Kidney epithelial cell (primary cell): ENCODE measurements around the gene EPHA10. TPM values are rescaled to one million over a fixed set of nuclear protein-coding genes. Genes with fewer than 3 reads are reported as not detected.
"Not testable (repeated sequence)": the region's sequence is repeated elsewhere in the genome, so short reads cannot be mapped to it uniquely, and the experiment has no call there.

Source experiments
- DNase-seq: peaks from one replicate; pipeline ENCODE4 v3.0.0-alpha.2; 2010; ENCODE audit warnings: low read depth
- H3K27me3 ChIP-seq: 2 replicates; pipeline ENCODE4 v1.6.0; 2011; ENCODE audit warnings: low read length; ENCODE audit not compliant: control insufficient read depth, insufficient read depth
- H3K36me3 ChIP-seq: 2 replicates; pipeline ENCODE4 v1.5.1; 2011; ENCODE audit warnings: low read length; ENCODE audit not compliant: control insufficient read depth, insufficient read depth
- H3K4me3 ChIP-seq: 2 replicates; pipeline ENCODE4 v1.5.1; 2011; ENCODE audit warnings: low read depth, mild to moderate bottlenecking, control low read depth, low read length
- total RNA-seq: library from RNA; depleted of rRNA; stranded (reverse); fragments of >200 nt; gene quantifications from 2 replicates; pipeline ENCODE4 v1.2.3, GENCODE V29; 2015
- TF ChIP-seq, protein P1 (sequence below): IDR thresholded peaks from 2 replicates; pipeline ENCODE4 v1.5.1; 2011; ENCODE audit warnings: mild to moderate bottlenecking, moderate library complexity, low read length, control low read depth, inconsistent platforms; ENCODE audit not compliant: insufficient read depth, poor library complexity, severe bottlenecking

Gene EPHA10
- total RNA-seq, 1 donor from 2014 or later: 0.13 TPM

- H3K36me3 ChIP-seq: no peaks in the 10 kb centered on the region
- TF ChIP-seq, protein P1, sequence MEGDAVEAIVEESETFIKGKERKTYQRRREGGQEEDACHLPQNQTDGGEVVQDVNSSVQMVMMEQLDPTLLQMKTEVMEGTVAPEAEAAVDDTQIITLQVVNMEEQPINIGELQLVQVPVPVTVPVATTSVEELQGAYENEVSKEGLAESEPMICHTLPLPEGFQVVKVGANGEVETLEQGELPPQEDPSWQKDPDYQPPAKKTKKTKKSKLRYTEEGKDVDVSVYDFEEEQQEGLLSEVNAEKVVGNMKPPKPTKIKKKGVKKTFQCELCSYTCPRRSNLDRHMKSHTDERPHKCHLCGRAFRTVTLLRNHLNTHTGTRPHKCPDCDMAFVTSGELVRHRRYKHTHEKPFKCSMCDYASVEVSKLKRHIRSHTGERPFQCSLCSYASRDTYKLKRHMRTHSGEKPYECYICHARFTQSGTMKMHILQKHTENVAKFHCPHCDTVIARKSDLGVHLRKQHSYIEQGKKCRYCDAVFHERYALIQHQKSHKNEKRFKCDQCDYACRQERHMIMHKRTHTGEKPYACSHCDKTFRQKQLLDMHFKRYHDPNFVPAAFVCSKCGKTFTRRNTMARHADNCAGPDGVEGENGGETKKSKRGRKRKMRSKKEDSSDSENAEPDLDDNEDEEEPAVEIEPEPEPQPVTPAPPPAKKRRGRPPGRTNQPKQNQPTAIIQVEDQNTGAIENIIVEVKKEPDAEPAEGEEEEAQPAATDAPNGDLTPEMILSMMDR: no peak
Observed at GRCh38 chr1:37685722-37686121, 79.2 kb downstream of the EPHA10 start.

GRCh38 chr1:37684182-37684581 lies 80.7 kb downstream of the EPHA10 start:
- H3K36me3 ChIP-seq, DNase-seq, H3K27me3 ChIP-seq, H3K4me3 ChIP-seq: not testable (repeated sequence)

More at GRCh38 chr1:37685722-37686121, 79.2 kb downstream of the EPHA10 start:
- DNase-seq: no peak
- Histone ChIP-seq H3K27me3 (no peaks in the 10 kb centered on the region), H3K4me3 (no peak overlapping the region)

- DNase-seq: no peak
- no peaks in the 10 kb centered on the region for H3K36me3 ChIP-seq
- H3K4me3 ChIP-seq: no peak overlapping the region
- no peaks in the 10 kb centered on the region for H3K27me3 ChIP-seq
- TF ChIP-seq, protein P1: peak; percentile 78
Observed at GRCh38 chr1:37682334-37682987, 82.5 kb downstream of the EPHA10 start.

- DNase-seq: no peak
- H3K36me3 ChIP-seq: no peaks in the 10 kb centered on the region
- H3K27me3 ChIP-seq: peaks cover 8% of the 10 kb centered on the region
- TF ChIP-seq, protein P1: no peak
- no peak overlapping the region for H3K4me3 ChIP-seq
Observed at GRCh38 chr1:37680933-37681332, 84.0 kb downstream of the EPHA10 start.

DNA sequence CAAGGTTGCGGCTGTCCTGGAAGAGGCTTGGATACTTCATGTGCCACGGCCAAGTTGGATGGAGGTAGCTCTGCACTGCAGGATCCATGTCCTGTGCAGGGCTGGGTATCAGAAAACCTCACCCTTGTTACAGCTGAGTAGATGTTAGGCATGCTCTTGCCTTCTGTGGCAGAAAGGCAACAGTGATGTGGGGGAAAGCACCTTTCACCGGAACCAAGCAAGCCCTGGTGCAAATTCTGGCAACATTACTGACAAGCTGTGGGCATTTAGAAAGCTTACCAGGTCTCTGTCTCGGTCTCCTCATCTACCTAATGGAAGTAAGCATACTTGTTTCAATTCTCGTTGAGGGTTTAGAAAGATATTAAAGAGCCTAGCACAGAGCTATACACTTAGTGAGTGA lies 87.1 kb downstream of the EPHA10 start:
- no peak for DNase-seq
- peaks cover 17% of the 10 kb centered on the region for H3K27me3 ChIP-seq
- no peaks in the 10 kb centered on the region for H3K36me3 ChIP-seq
- no peak overlapping the region for H3K4me3 ChIP-seq
- TF ChIP-seq, protein P1: no peak

- DNase-seq: no peak
- Histone ChIP-seq H3K27me3 (peaks cover 17% of the 10 kb centered on the region), H3K4me3 (no peak overlapping the region), H3K36me3 (no peaks in the 10 kb centered on the region)
- TF ChIP-seq, protein P1: no peak
Observed at GRCh38 chr1:37677143-37677439, 87.8 kb downstream of the EPHA10 start.
